ENCODE measurements around the gene ADRA1B. TPM values are rescaled to one million over a fixed set of nuclear protein-coding genes. Genes with fewer than 3 reads are reported as not detected.

Gene ADRA1B
- total and polyA plus RNA-seq, 10 of the 15 experiments (the other 5 are each of a cell fraction or from before 2014, with no cell fraction given), result 0.04 TPM; not detected in 9

DNA sequence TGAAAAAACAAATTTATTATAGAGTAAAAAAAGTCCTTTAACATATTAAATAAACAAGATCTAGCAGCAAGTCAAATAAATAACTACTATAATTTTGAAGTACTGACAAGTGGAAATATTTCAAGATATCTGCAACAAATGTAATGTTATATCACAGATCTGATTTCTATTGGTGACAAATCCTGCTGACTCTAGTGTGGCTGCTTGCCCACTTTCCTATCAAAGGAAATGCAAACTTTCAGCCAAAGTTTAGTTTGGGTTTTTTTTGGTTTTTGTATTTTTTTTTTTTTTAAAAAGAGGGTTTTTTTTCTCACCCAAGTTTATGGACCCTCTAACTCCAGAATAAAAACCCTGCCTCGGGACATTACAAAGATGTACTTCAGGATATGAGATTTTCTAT is 12.9 kb downstream of the ADRA1B start:
- H3K27me3 ChIP-seq (replicated peaks in 1 of 2; ENCODE audit: control insufficient read depth in 2 of 2, insufficient read depth in 2 of 2, low read length in 1 of 2), result peaks cover 0 to 3% of the 10 kb centered on the region in 2 experiments; a peak in 1 of 4 replicates
- no peaks in the 10 kb centered on the region for H3K4me1 ChIP-seq (ENCODE audit: control insufficient read depth, insufficient read depth, low read length)
- CTCF ChIA-PET, result no interaction called here
- H3K36me3 ChIP-seq (ENCODE audit: control insufficient read depth in 2 of 2, insufficient read depth in 2 of 2, low read length in 1 of 2), result no peaks in the 10 kb centered on the region
- ATAC-seq (no peak), DNase-seq (ENCODE audit: low read depth, low spot score) (no peak), FAIRE-seq (no peak)
- no peak overlapping the region for H3K27ac ChIP-seq (ENCODE audit: control insufficient read depth, insufficient read depth)
- RAD21 ChIA-PET (ENCODE audit: unreplicated experiment), result no interaction called here
- intact Hi-C loops (cut with micrococcal nuclease; ENCODE audit: unreplicated experiment), result no loop called here
- no peak overlapping the region for H2AFZ ChIP-seq (ENCODE audit: control insufficient read depth, low read depth, low read length)
- no peak overlapping the region for H3K9ac ChIP-seq (ENCODE audit: control insufficient read depth, insufficient read depth, low read length)
- H3K4me3 ChIP-seq, result no peak overlapping the region
- H3K9me3 ChIP-seq (replicated peaks; ENCODE audit: control insufficient read depth, insufficient read depth, low read length), result no peaks in the 10 kb centered on the region
- POLR2A ChIA-PET, result no interaction called here
- no TSS peak for BruUV-seq (replicated peaks)
- no peaks in the 10 kb centered on the region for H3K79me2 ChIP-seq (ENCODE audit: control insufficient read depth, insufficient read depth, low read length)
- H3K4me2 ChIP-seq (ENCODE audit: control insufficient read depth, insufficient read depth), result no peak overlapping the region
- SMC1A ChIA-PET (ENCODE audit: uncharacterized antibody, unreplicated experiment), result no interaction called here
- 7% methylated on average over 1 of the region's 1 CpG for WGBS (ENCODE audit: insufficient coverage, insufficient replicate concordance, low lambda C conversion rate, missing lambda C conversion rate)
- in situ Hi-C loops (cut with MboI), result no loop called here
- H4K20me1 ChIP-seq (ENCODE audit: control insufficient read depth, insufficient read depth), result no peaks in the 10 kb centered on the region
- TF ChIP-seq CEBPZ (IDR thresholded peaks at IDR 0.05; ENCODE audit: low read depth, low read length) (no peak), RB1 (IDR thresholded peaks at IDR 0.05; ENCODE audit: borderline replicate concordance) (no peak), USF1 (IDR thresholded peaks at IDR 0.05; ENCODE audit: borderline replicate concordance, extremely low read length, insufficient read depth, low read depth, low read length) (no peak), DPF2 (IDR thresholded peaks at IDR 0.05) (no peak), NR2C2 (IDR thresholded peaks at IDR 0.05; ENCODE audit: borderline replicate concordance, control insufficient read depth, insufficient read length, low read depth) (no peak), FOXM1 (IDR thresholded peaks at IDR 0.05; ENCODE audit: low read depth, low read length) (no peak), RAD21 (IDR thresholded peaks at IDR 0.05; ENCODE audit: insufficient read depth, low read depth, low read length) (no peak), CHD4 (IDR thresholded peaks at IDR 0.05) (no peak), CBX3 (IDR thresholded peaks at IDR 0.05; ENCODE audit: borderline replicate concordance, low read depth) (no peak), EP300 (IDR thresholded peaks at IDR 0.05; ENCODE audit: borderline replicate concordance in 1 of 2, control insufficient read depth in 1 of 2, low read depth in 2 of 2, low read length in 2 of 2) (no peak)
- TF ChIP-seq, protein P1, sequence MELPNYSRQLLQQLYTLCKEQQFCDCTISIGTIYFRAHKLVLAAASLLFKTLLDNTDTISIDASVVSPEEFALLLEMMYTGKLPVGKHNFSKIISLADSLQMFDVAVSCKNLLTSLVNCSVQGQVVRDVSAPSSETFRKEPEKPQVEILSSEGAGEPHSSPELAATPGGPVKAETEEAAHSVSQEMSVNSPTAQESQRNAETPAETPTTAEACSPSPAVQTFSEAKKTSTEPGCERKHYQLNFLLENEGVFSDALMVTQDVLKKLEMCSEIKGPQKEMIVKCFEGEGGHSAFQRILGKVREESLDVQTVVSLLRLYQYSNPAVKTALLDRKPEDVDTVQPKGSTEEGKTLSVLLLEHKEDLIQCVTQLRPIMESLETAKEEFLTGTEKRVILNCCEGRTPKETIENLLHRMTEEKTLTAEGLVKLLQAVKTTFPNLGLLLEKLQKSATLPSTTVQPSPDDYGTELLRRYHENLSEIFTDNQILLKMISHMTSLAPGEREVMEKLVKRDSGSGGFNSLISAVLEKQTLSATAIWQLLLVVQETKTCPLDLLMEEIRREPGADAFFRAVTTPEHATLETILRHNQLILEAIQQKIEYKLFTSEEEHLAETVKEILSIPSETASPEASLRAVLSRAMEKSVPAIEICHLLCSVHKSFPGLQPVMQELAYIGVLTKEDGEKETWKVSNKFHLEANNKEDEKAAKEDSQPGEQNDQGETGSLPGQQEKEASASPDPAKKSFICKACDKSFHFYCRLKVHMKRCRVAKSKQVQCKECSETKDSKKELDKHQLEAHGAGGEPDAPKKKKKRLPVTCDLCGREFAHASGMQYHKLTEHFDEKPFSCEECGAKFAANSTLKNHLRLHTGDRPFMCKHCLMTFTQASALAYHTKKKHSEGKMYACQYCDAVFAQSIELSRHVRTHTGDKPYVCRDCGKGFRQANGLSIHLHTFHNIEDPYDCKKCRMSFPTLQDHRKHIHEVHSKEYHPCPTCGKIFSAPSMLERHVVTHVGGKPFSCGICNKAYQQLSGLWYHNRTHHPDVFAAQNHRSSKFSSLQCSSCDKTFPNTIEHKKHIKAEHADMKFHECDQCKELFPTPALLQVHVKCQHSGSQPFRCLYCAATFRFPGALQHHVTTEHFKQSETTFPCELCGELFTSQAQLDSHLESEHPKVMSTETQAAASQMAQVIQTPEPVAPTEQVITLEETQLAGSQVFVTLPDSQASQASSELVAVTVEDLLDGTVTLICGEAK (IDR thresholded peaks at IDR 0.05; ENCODE audit: borderline replicate concordance), result no peak
- TF ChIP-seq, protein P2, sequence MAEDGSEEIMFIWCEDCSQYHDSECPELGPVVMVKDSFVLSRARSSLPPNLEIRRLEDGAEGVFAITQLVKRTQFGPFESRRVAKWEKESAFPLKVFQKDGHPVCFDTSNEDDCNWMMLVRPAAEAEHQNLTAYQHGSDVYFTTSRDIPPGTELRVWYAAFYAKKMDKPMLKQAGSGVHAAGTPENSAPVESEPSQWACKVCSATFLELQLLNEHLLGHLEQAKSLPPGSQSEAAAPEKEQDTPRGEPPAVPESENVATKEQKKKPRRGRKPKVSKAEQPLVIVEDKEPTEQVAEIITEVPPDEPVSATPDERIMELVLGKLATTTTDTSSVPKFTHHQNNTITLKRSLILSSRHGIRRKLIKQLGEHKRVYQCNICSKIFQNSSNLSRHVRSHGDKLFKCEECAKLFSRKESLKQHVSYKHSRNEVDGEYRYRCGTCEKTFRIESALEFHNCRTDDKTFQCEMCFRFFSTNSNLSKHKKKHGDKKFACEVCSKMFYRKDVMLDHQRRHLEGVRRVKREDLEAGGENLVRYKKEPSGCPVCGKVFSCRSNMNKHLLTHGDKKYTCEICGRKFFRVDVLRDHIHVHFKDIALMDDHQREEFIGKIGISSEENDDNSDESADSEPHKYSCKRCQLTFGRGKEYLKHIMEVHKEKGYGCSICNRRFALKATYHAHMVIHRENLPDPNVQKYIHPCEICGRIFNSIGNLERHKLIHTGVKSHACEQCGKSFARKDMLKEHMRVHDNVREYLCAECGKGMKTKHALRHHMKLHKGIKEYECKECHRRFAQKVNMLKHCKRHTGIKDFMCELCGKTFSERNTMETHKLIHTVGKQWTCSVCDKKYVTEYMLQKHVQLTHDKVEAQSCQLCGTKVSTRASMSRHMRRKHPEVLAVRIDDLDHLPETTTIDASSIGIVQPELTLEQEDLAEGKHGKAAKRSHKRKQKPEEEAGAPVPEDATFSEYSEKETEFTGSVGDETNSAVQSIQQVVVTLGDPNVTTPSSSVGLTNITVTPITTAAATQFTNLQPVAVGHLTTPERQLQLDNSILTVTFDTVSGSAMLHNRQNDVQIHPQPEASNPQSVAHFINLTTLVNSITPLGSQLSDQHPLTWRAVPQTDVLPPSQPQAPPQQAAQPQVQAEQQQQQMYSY (CRISPR knock-in tag; IDR thresholded peaks at IDR 0.05), result no peak
